H1 (cell line): ENCODE results near the gene PDE4D. TPM values are rescaled to one million over a fixed set of nuclear protein-coding genes. Genes with fewer than 3 reads are reported as not detected.

ENCODE experiments used
- CBX8 ChIP-seq: fragments of 300-800, 300-1000 bp; sonication (generic); IDR thresholded peaks from 2 replicates; pipeline ENCODE4 v1.7.1; 2016; ENCODE audit warnings: low read depth, low read length, borderline replicate concordance
- CEBPB ChIP-seq: IDR thresholded peaks from 2 replicates; pipeline ENCODE4 v1.6.1; 2012; ENCODE audit warnings: low read depth, low read length
- CHD1 ChIP-seq: IDR thresholded peaks from 2 replicates; pipeline ENCODE4 v1.6.1; 2012; ENCODE audit warnings: low read depth, low read length, improper control_type of control experiment
- CHD2 ChIP-seq: IDR thresholded peaks from 2 replicates; pipeline ENCODE4 v1.6.1; 2012; ENCODE audit warnings: low read length, improper control_type of control experiment
- CHD7 ChIP-seq: fragments of 300-600 bp; sonication (generic); IDR thresholded peaks from 2 replicates; pipeline ENCODE4 v1.7.1; 2012; ENCODE audit warnings: low read length, moderate library complexity, mild to moderate bottlenecking, inconsistent platforms; ENCODE audit not compliant: insufficient replicate concordance
- GTF2F1 ChIP-seq: IDR thresholded peaks from 2 replicates; pipeline ENCODE4 v1.6.1; 2012; ENCODE audit warnings: low read depth, low read length, improper control_type of control experiment, borderline replicate concordance
- HDAC6 ChIP-seq: IDR thresholded peaks from one replicate; pipeline ENCODE4 v1.7.1; 2012; ENCODE audit warnings: low read depth, mild to moderate bottlenecking, inconsistent platforms, low read length, moderate library complexity
- NANOG ChIP-seq: IDR thresholded peaks from 2 replicates; pipeline ENCODE4 v1.6.1; 2011; ENCODE audit warnings: low read length, low read depth, mild to moderate bottlenecking, inconsistent platforms; ENCODE audit not compliant: insufficient read depth, poor library complexity, severe bottlenecking
- SAP30 ChIP-seq: fragments of 300-600 bp; sonication (generic); IDR thresholded peaks from 2 replicates; pipeline ENCODE4 v1.7.1; 2012; ENCODE audit warnings: low read length, moderate library complexity, mild to moderate bottlenecking, inconsistent platforms; ENCODE audit not compliant: insufficient read depth, insufficient replicate concordance
- SP1 ChIP-seq: IDR thresholded peaks from 2 replicates; pipeline ENCODE4 v1.6.1; 2011; ENCODE audit warnings: low read depth, low read length
- SP4 ChIP-seq: IDR thresholded peaks from 2 replicates; pipeline ENCODE4 v1.6.1; 2012; ENCODE audit warnings: low read length, inconsistent platforms
- polyA plus RNA-seq, 7 experiments: library from polyadenylated mRNA; depleted of rRNA in 3 of 7; stranded (reverse) in 5 of 7; unstranded in 2 of 7; fragments of >200 nt in 5 of 7; fragments of 200-250 nt in 2 of 7; gene quantifications; 1 replicate in 5 of 7; 2 replicates in 1 of 7; 4 replicates in 1 of 7; pipeline versions ENCODE4 v1.2.1 to v1.2.3, GENCODE V29; 2011 to 2013; ENCODE audit warnings: missing spikeins in 2 of 7, mixed read lengths in 2 of 7
- total RNA-seq: library from RNA; stranded (reverse); fragmentation: NEBNext Ultra II Directional; extraction: Animal tissue kit (Norgen Biotek cat#: 25700); gene quantifications from 2 replicates; pipeline ENCODE4 v1.2.1, GENCODE V29; 2021

PDE4D gene
- total and polyA plus RNA-seq, 2 of the 8 experiments (the other 6 are each of a cell fraction or from before 2014, with no cell fraction given) = 2.3 to 3.7 TPM

GRCh38 chr5:59489551-59489950, 404.0 kb downstream of the PDE4D start (continued):
- no peak for TF ChIP-seq CHD7
- TF ChIP-seq CBX8 = no peak
- TF ChIP-seq CHD2 = no peak
- TF ChIP-seq NANOG = no peak
- TF ChIP-seq SAP30 = no peak
- no peak for TF ChIP-seq SP1
- no peak for TF ChIP-seq CEBPB
- no peak for TF ChIP-seq HDAC6
- no peak for TF ChIP-seq GTF2F1
- no peak for TF ChIP-seq SP4
- TF ChIP-seq CHD1 = no peak
